Ovary (tissue), 9 donors: ENCODE results near the gene PGRMC1. TPM values are rescaled to one million over a fixed set of nuclear protein-coding genes. Genes with fewer than 3 reads are reported as not detected.
"Not testable (repeated sequence)": the region's sequence is repeated elsewhere in the genome, so short reads cannot be mapped to it uniquely, and the experiment has no call there.

ENCODE experiments used
- DNase-seq, 5 donors: peaks; one replicate each; pipeline ENCODE4 v3.0.0-alpha.2; 2019 to 2020
- H3K27ac ChIP-seq, 2 donors: fragments of 200-600 bp; one replicate each; pipeline versions ENCODE4 v1.5.1 to v1.8.0; 2019 to 2022
- H3K27me3 ChIP-seq: fragments of 200-600 bp; one replicate; pipeline ENCODE4 v1.8.0; 2022
- H3K36me3 ChIP-seq: fragments of 200-600 bp; sonication (generic); one replicate; pipeline ENCODE4 v1.5.1; 2019
- H3K4me1 ChIP-seq: one replicate; pipeline ENCODE4 v1.8.1; 2013; ENCODE audit warnings: mild to moderate bottlenecking, moderate library complexity; ENCODE audit not compliant: insufficient read depth
- H3K4me3 ChIP-seq: fragments of 200-600 bp; sonication (generic); one replicate; pipeline ENCODE4 v1.5.1; 2017
- H3K9me3 ChIP-seq, 2 donors: fragments of 200-600 bp in 1 of 2; sonication (generic) in 1 of 2; one replicate each; pipeline versions ENCODE4 v1.5.1 to v1.8.1; 2013 to 2019; ENCODE audit warnings: mild to moderate bottlenecking in 1 of 2, moderate library complexity in 1 of 2
- EP300 ChIP-seq: sonication (generic); formaldehyde crosslinking; IDR thresholded peaks from one replicate; pipeline ENCODE4 v1.6.1; 2017; ENCODE audit warnings: antibody characterized with exemption
- POLR2A ChIP-seq: fragments of 450-650 bp; IDR thresholded peaks from one replicate; pipeline ENCODE4 v1.6.1; 2017; ENCODE audit warnings: antibody characterized with exemption, mild to moderate bottlenecking, moderate library complexity
- WGBS, 3 donors: extraction: QIAGEN DNeasy Blood & Tissue Kit in 1 of 3; methylation state at CpG; one replicate each; pipeline versions ENCODE4 v1.1.5 to v1.1.7; 2013 to 2017; 5-methylcytosine and 5-hydroxymethylcytosine counted together
- intact Hi-C, 4 donors: fragments of 100-400 bp; cut with DNase I; formaldehyde crosslinking; loops; one replicate each; pipeline versions ENCODE4 v1.11.0 to v1.15.1; 2022 to 2023
- polyA plus RNA-seq, 2 donors: library from polyadenylated mRNA; stranded (reverse); fragments of 200-250 nt in 1 of 2; fragments of 350-450 nt in 1 of 2; fragmentation: Illumina TruSeq in 1 of 2; extraction: RNeasy Lipid Tissue Mini Kit (QIAGEN cat#74804) in 1 of 2; gene quantifications; one replicate each; pipeline ENCODE4 v1.2.3, GENCODE V29; 2013 to 2014
- total RNA-seq, 7 donors: library from RNA; depleted of rRNA in 2 of 7; stranded (reverse); fragments of >200 nt in 2 of 7; fragmentation: NEBNext Ultra II Directional in 3 of 7; extraction: Animal tissue kit (Norgen Biotek cat#: 25700) in 3 of 7; gene quantifications; one replicate each; pipeline versions ENCODE4 v1.1.0 to v1.2.4, GENCODE V29; 2016 to 2023
- TF ChIP-seq, protein P1 (sequence below), 3 donors: fragments of 450-650 bp in 2 of 3; fragments of 200-600 bp in 1 of 3; IDR thresholded peaks; one replicate each; pipeline versions ENCODE4 v1.5.1 to v1.8.0; 2016 to 2022; ENCODE audit warnings: antibody characterized with exemption in 3 of 3, mild to moderate bottlenecking in 1 of 3
- donor health status: DM: no; HTN: no; CAD: no; lungs with moderate emphysema.
- donor health status: DM: no; HTN: no; CAD: no.
- donor health status: Bipolar disorder and iron deficiency.
- donor health status: DM: yes; HTN: yes; CAD: no.
- donor health status: DM: no; HTN: no; CAD: no.
- donor health status: DM: yes; HTN: yes; CAD: no.

PGRMC1 gene
- total and polyA plus RNA-seq, 9 donors, result 89.6 to 164 (median 102) TPM

DNA sequence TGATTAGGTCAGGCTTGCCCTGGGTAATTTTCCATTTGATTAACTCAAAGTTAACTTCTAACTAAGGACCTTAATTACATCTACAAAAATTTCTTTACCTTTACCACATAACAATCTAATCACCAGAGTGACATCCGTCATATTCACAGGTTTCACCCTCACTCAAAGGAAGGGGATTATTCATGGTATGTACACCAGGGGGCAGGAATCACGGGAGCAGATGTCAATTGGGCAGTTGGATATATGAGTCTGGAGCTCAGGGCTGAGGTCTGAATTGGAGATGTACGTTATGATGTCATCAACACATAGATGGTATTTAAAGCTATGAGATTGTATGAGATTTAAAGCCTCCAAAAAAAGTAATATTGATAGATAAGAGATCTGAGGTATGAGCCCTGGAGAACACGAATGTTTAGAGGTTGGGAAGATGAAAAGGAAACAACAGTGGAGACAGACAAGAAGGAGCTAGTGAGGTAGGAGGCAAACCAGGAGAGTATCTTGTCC, 52.9 kb downstream of the PGRMC1 start:
- WGBS, 3 donors, result 63 to 64% (median 63%) methylated on average over 4 of the region's 4 CpGs
- no peak overlapping the region for H3K27ac ChIP-seq
- no peaks in the 10 kb centered on the region for H3K27me3 ChIP-seq
- no peaks in the 10 kb centered on the region for H3K4me1 ChIP-seq
- TF ChIP-seq POLR2A (no peak), EP300 (no peak)
- TF ChIP-seq, protein P1, sequence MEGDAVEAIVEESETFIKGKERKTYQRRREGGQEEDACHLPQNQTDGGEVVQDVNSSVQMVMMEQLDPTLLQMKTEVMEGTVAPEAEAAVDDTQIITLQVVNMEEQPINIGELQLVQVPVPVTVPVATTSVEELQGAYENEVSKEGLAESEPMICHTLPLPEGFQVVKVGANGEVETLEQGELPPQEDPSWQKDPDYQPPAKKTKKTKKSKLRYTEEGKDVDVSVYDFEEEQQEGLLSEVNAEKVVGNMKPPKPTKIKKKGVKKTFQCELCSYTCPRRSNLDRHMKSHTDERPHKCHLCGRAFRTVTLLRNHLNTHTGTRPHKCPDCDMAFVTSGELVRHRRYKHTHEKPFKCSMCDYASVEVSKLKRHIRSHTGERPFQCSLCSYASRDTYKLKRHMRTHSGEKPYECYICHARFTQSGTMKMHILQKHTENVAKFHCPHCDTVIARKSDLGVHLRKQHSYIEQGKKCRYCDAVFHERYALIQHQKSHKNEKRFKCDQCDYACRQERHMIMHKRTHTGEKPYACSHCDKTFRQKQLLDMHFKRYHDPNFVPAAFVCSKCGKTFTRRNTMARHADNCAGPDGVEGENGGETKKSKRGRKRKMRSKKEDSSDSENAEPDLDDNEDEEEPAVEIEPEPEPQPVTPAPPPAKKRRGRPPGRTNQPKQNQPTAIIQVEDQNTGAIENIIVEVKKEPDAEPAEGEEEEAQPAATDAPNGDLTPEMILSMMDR (IDR thresholded peaks at IDR 0.05), result no peak
- no peaks in the 10 kb centered on the region for H3K36me3 ChIP-seq
- no peaks in the 10 kb centered on the region for H3K9me3 ChIP-seq
- no peak overlapping the region for H3K4me3 ChIP-seq
- no peak for DNase-seq
- intact Hi-C loops, result no loop called here

DNA sequence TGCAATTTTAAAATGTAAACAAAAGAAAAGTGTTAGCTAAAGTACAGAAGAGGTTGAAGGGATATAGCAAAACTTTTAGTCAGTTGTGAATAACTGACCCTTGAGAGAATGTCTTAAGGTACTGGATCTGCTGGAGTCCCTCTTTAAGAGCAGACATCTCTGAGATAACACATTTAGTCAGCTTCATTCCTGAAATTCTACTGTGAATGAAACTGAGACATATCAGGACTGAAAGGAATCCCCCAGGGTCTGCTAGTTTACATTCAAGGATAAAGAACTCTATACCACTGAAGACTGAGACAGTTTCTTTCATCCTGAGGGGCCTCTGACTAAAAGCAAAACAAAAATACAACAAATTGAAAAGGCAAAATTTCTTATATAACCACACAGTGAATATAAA, 54.4 kb downstream of the PGRMC1 start:
- no peaks in the 10 kb centered on the region for H3K4me1 ChIP-seq
- no peaks in the 10 kb centered on the region for H3K27me3 ChIP-seq
- H3K36me3 ChIP-seq, result no peaks in the 10 kb centered on the region
- DNase-seq, result no peak
- no peaks in the 10 kb centered on the region for H3K9me3 ChIP-seq
- intact Hi-C loops, result no loop called here
- TF ChIP-seq EP300, result no peak
- TF ChIP-seq POLR2A, result no peak
- TF ChIP-seq, protein P1 (IDR thresholded peaks at IDR 0.05), result no peak
- H3K27ac ChIP-seq, result no peak overlapping the region
- H3K4me3 ChIP-seq, result no peak overlapping the region

DNA sequence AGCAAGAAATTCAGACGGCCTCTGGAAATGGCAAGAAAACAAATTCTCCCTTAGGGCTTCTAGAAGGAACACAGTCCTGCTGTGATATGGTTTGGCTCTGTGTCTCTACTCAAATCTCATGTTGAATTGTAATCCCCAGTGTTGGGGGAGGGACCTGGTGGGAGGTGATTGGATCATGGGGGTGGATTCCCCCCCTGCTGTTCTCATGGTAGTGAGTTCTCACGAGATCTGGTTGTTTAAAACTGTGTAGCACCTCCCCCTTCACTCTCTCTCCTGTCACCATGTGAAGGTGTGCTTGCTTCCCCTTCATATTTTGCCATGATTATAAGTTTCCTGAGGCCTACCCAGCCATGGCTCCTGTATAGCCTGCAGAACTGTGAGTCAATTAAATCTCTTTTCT, 55.2 kb downstream of the PGRMC1 start:
- H3K27me3 ChIP-seq, H3K9me3 ChIP-seq, H3K4me3 ChIP-seq, intact Hi-C loops, H3K27ac ChIP-seq, DNase-seq, H3K36me3 ChIP-seq, H3K4me1 ChIP-seq: not testable (repeated sequence)
- WGBS, 3 donors, result 38 to 50% (median 49%) methylated on average over 2 of the region's 2 CpGs

DNA sequence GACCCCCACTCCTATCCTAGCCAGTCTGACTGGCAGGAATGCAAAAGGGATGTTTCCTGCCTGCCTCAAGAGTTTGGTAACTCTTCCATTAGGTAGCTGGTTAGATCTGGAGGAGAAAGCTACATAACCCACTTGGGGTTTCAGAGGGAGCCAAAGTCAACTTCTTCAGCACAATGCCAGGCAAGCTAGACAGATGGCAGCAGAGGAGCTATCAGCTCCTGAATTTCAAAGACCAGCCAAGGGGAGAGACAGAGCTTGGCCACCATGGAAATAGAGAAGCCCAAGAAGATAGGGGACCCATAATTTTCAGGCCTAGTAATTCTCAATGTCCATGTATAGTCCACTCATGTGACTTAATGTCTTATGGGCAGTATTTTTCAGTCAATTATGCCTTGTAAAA, 56.4 kb downstream of the PGRMC1 start:
- H3K27ac ChIP-seq, result no peak overlapping the region
- TF ChIP-seq POLR2A (no peak), EP300 (no peak)
- TF ChIP-seq, protein P1 (IDR thresholded peaks at IDR 0.05), result no peak
- H3K27me3 ChIP-seq, result no peaks in the 10 kb centered on the region
- no peaks in the 10 kb centered on the region for H3K36me3 ChIP-seq
- DNase-seq, result no peak
- intact Hi-C loops, result no loop called here
- no peak overlapping the region for H3K4me3 ChIP-seq
- H3K9me3 ChIP-seq, result no peaks in the 10 kb centered on the region
- H3K4me1 ChIP-seq, result no peaks in the 10 kb centered on the region

Other genes with a start within 250 kb of the PGRMC1 start
- gene CT47C1, start 163.3 kb upstream of the PGRMC1 start, total RNA-seq, result not detected
- gene CT47C1, start 163.3 kb upstream of the PGRMC1 start, polyA plus RNA-seq, result not detected
- gene KIAA1210, start 108.5 kb upstream of the PGRMC1 start, total RNA-seq, result 1 to 10 TPM in 1 of 7 donors, under 1 TPM in 5, not detected in 1; 0.15 to 1.7 (median 0.46) TPM
- under 1 TPM; 0.04 to 0.43 TPM for gene KIAA1210, start 108.5 kb upstream of the PGRMC1 start, polyA plus RNA-seq
- 10 to 100 TPM in 3 of 7 donors, 1 to 10 TPM in 4; 6.6 to 14.5 (median 8.2) TPM for gene SLC25A43, start 163.1 kb downstream of the PGRMC1 start, total RNA-seq
- 10 to 100 TPM in 1 of 2 donors, 1 to 10 TPM in 1; 6.4 to 13.8 TPM for gene SLC25A43, start 163.1 kb downstream of the PGRMC1 start, polyA plus RNA-seq
- 100 to 1,000 TPM in 6 of 7 donors, 10 to 100 TPM in 1; 97.2 to 166 (median 138) TPM for gene SLC25A5, start 232.2 kb downstream of the PGRMC1 start, total RNA-seq
- 100 to 1,000 TPM; 147 to 214 TPM for gene SLC25A5, start 232.2 kb downstream of the PGRMC1 start, polyA plus RNA-seq